ENCODE results near the gene KLHL14.
A peak's percentile ranks its signal among the peaks of the same experiment; 100 is the strongest.

KLHL14 gene

GRCh38 chr18:32772581-32773381, at the start of gene KLHL14:
Gene KLHL14 (minus strand): TSS chr18:32773023. CDS start chr18:32770591, 2,432 bp downstream.
- no peak for TF ChIP-seq FOXK2 (IDR thresholded peaks at IDR 0.05)
- TF ChIP-seq SP1 (IDR thresholded peaks at IDR 0.05): no peak
- no peak for TF ChIP-seq ELF4 (IDR thresholded peaks at IDR 0.05)
- no peak for TF ChIP-seq FOXM1 (IDR thresholded peaks at IDR 0.05; ENCODE audit: borderline replicate concordance)
- no peak for TF ChIP-seq NFRKB (IDR thresholded peaks at IDR 0.05)
- no peak for TF ChIP-seq SUZ12 (IDR thresholded peaks at IDR 0.05)
- TF ChIP-seq ARNT (IDR thresholded peaks at IDR 0.05): no peak
- no peak for TF ChIP-seq BHLHE40 (IDR thresholded peaks at IDR 0.05; ENCODE audit: borderline replicate concordance)
- TF ChIP-seq PKNOX1 (IDR thresholded peaks at IDR 0.05): no peak
- TF ChIP-seq CTBP1 (IDR thresholded peaks at IDR 0.05; ENCODE audit: borderline replicate concordance): no peak
- CTCF ChIA-PET: interaction anchor here (1.1 to 1.2 kb wide), 2 partner anchors 14 to 19 kb away, joined by 3 read pairs; no protein-coding TSS in a partner anchor
- DNase-seq (ENCODE audit: extremely low spot score): no peak
- POLR2A ChIA-PET: interaction anchor here (0.7 to 2.4 kb wide), 5 partner anchors 9 to 753 kb away, joined by 3 to 13 read pairs (median 3); partner anchors contain the start of gene GAREM1

- ChIA-PET CTCF (no interaction called here), POLR2A (no interaction called here)
- TF ChIP-seq ARNT (IDR thresholded peaks at IDR 0.05): no peak
- TF ChIP-seq SP1 (IDR thresholded peaks at IDR 0.05): no peak
- TF ChIP-seq FOXK2 (IDR thresholded peaks at IDR 0.05): no peak
- TF ChIP-seq CTBP1 (IDR thresholded peaks at IDR 0.05; ENCODE audit: borderline replicate concordance): no peak
- TF ChIP-seq LEF1 (IDR thresholded peaks at IDR 0.05; ENCODE audit: borderline replicate concordance): no peak
- no peak for TF ChIP-seq PKNOX1 (IDR thresholded peaks at IDR 0.05)
- TF ChIP-seq TARDBP (IDR thresholded peaks at IDR 0.05): no peak
- TF ChIP-seq ZNF384 (IDR thresholded peaks at IDR 0.05): no peak
- no peak for TF ChIP-seq FOXA1 (IDR thresholded peaks at IDR 0.05)
- TF ChIP-seq SUZ12 (IDR thresholded peaks at IDR 0.05): no peak
- TF ChIP-seq FOXM1 (IDR thresholded peaks at IDR 0.05; ENCODE audit: borderline replicate concordance): no peak
- TF ChIP-seq BHLHE40 (IDR thresholded peaks at IDR 0.05; ENCODE audit: borderline replicate concordance): no peak
- TF ChIP-seq HDGF (IDR thresholded peaks at IDR 0.05; ENCODE audit: borderline replicate concordance): no peak
- TF ChIP-seq NFRKB (IDR thresholded peaks at IDR 0.05): no peak
Measured at GRCh38 chr18:32822197-32822596, 49.4 kb upstream of the KLHL14 start.

GRCh38 chr18:32815881-32816280, 43.1 kb upstream of the KLHL14 start:
- CTCF ChIA-PET: no interaction called here
- POLR2A ChIA-PET: no interaction called here
- DNase-seq (ENCODE audit: extremely low spot score): no peak
- TF ChIP-seq CTBP1 (IDR thresholded peaks at IDR 0.05; ENCODE audit: borderline replicate concordance) (no peak), TARDBP (IDR thresholded peaks at IDR 0.05) (no peak), FOXA1 (IDR thresholded peaks at IDR 0.05) (no peak), ARNT (IDR thresholded peaks at IDR 0.05) (no peak), SUZ12 (IDR thresholded peaks at IDR 0.05) (no peak), ELF4 (IDR thresholded peaks at IDR 0.05) (no peak), ZNF384 (IDR thresholded peaks at IDR 0.05) (no peak), LEF1 (IDR thresholded peaks at IDR 0.05; ENCODE audit: borderline replicate concordance) (no peak), HDGF (IDR thresholded peaks at IDR 0.05; ENCODE audit: borderline replicate concordance) (no peak), BHLHE40 (IDR thresholded peaks at IDR 0.05; ENCODE audit: borderline replicate concordance) (no peak), FOXK2 (IDR thresholded peaks at IDR 0.05) (no peak), NFRKB (IDR thresholded peaks at IDR 0.05) (no peak), PKNOX1 (IDR thresholded peaks at IDR 0.05) (no peak)

More at GRCh38 chr18:32822197-32822596, 49.4 kb upstream of the KLHL14 start:
- DNase-seq (ENCODE audit: extremely low spot score): no peak

- TF ChIP-seq SUZ12 (IDR thresholded peaks at IDR 0.05) (0 out of 2 replicates have a peak, but pooled peaks have one; percentile 19), FOXM1 (IDR thresholded peaks at IDR 0.05; ENCODE audit: borderline replicate concordance) (no peak)
- ChIA-PET CTCF (no interaction called here), POLR2A (no interaction called here)
Measured at GRCh38 chr18:32812342-32812741, 39.5 kb upstream of the KLHL14 start.

GRCh38 chr18:32810314-32810713, 37.5 kb upstream of the KLHL14 start:
- ChIA-PET POLR2A (no interaction called here), CTCF (no interaction called here)
- no peak for DNase-seq (ENCODE audit: extremely low spot score)
- TF ChIP-seq ARNT (IDR thresholded peaks at IDR 0.05) (no peak), FOXK2 (IDR thresholded peaks at IDR 0.05) (no peak), NFRKB (IDR thresholded peaks at IDR 0.05) (no peak), SUZ12 (IDR thresholded peaks at IDR 0.05) (no peak), ZNF384 (IDR thresholded peaks at IDR 0.05) (no peak), TARDBP (IDR thresholded peaks at IDR 0.05) (no peak), ELF4 (IDR thresholded peaks at IDR 0.05) (no peak), HDGF (IDR thresholded peaks at IDR 0.05; ENCODE audit: borderline replicate concordance) (no peak), SP1 (IDR thresholded peaks at IDR 0.05) (no peak), LEF1 (IDR thresholded peaks at IDR 0.05; ENCODE audit: borderline replicate concordance) (no peak), L3MBTL2 (conservative IDR thresholded peaks at IDR 0.05) (no peak), FOXA1 (IDR thresholded peaks at IDR 0.05) (no peak), BHLHE40 (IDR thresholded peaks at IDR 0.05; ENCODE audit: borderline replicate concordance) (no peak), FOXM1 (IDR thresholded peaks at IDR 0.05; ENCODE audit: borderline replicate concordance) (no peak), CTBP1 (IDR thresholded peaks at IDR 0.05; ENCODE audit: borderline replicate concordance) (no peak), PKNOX1 (IDR thresholded peaks at IDR 0.05) (no peak)

More at GRCh38 chr18:32812342-32812741, 39.5 kb upstream of the KLHL14 start:
- DNase-seq (ENCODE audit: extremely low spot score): no peak

Data from HEK293T (cell line).